DOHH2 (cell line): ENCODE results near the gene GRID1.

Source experiments
- H3F3A ChIP-seq: fragments of 200-600 bp; sonication (generic), shearing (Covaris generic); 2 replicates; pipeline ENCODE4 v1.6.0; 2016; ENCODE audit warnings: antibody characterized with exemption, mild to moderate bottlenecking; ENCODE audit not compliant: control insufficient read depth, insufficient read depth
- H3K27ac ChIP-seq: fragments of 200-600 bp; sonication (generic); 2 replicates; pipeline ENCODE4 v1.5.1; 2014; ENCODE audit warnings: low read depth, mild to moderate bottlenecking, low read length, moderate library complexity
- H3K27me3 ChIP-seq: fragments of 200-600 bp; sonication (generic); 2 replicates; pipeline ENCODE4 v1.6.1; 2014; ENCODE audit warnings: mild to moderate bottlenecking, low read length, mixed read lengths; ENCODE audit not compliant: control insufficient read depth
- H3K36me3 ChIP-seq: fragments of 200-600 bp; sonication (generic); 2 replicates; pipeline ENCODE4 v1.6.1; 2014; ENCODE audit warnings: mild to moderate bottlenecking, low read length, moderate library complexity, mixed read lengths; ENCODE audit not compliant: control insufficient read depth
- H3K4me1 ChIP-seq: fragments of 200-600 bp; sonication (generic); 2 replicates; pipeline ENCODE4 v1.6.1; 2014; ENCODE audit warnings: mild to moderate bottlenecking, low read length, mixed read lengths; ENCODE audit not compliant: control insufficient read depth
- H3K4me2 ChIP-seq: fragments of 200-600 bp; sonication (generic); 2 replicates; pipeline ENCODE4 v1.6.0; 2014; ENCODE audit warnings: mild to moderate bottlenecking, low read length, moderate library complexity
- H3K4me3 ChIP-seq: fragments of 200-600 bp; sonication (generic); 2 replicates; pipeline ENCODE4 v1.5.1; 2014; ENCODE audit warnings: mild to moderate bottlenecking, low read length, mixed read lengths
- H3K79me2 ChIP-seq: fragments of 200-600 bp; sonication (generic); 2 replicates; pipeline ENCODE4 v1.6.1; 2014; ENCODE audit warnings: mild to moderate bottlenecking, low read length, mixed read lengths; ENCODE audit not compliant: control insufficient read depth
- H3K9me2 ChIP-seq: fragments of 200-600 bp; sonication (generic); replicated peaks from 2 replicates; pipeline ENCODE4 v1.6.1; 2014; ENCODE audit warnings: mild to moderate bottlenecking, low read length, mixed read lengths; ENCODE audit not compliant: control insufficient read depth
- H3K9me3 ChIP-seq: fragments of 200-600 bp; sonication (generic); 2 replicates; pipeline ENCODE4 v1.6.1; 2014; ENCODE audit warnings: antibody characterized with exemption, low read length, mixed read lengths; ENCODE audit not compliant: control insufficient read depth, insufficient read depth
- H4K20me1 ChIP-seq: fragments of 200-600 bp; sonication (generic); 2 replicates; pipeline ENCODE4 v1.6.0; 2014; ENCODE audit warnings: low read depth, mild to moderate bottlenecking, antibody characterized with exemption, low read length, moderate library complexity; ENCODE audit not compliant: control insufficient read depth, insufficient read depth
- EZH2phosphoT487 ChIP-seq: fragments of 200-600 bp; sonication (generic); IDR thresholded peaks from 2 replicates; pipeline ENCODE4 v1.6.1; 2017; ENCODE audit warnings: borderline replicate concordance, mild to moderate bottlenecking, antibody characterized with exemption, low read length, moderate library complexity, mixed read lengths
- TF ChIP-seq, protein P1 (sequence below): fragments of 200-600 bp; sonication (generic); IDR thresholded peaks from one replicate; pipeline ENCODE4 v1.5.1; 2014; ENCODE audit warnings: antibody characterized with exemption, mild to moderate bottlenecking, low read depth, low read length; ENCODE audit not compliant: poor library complexity, severe bottlenecking

Gene GRID1

DNA sequence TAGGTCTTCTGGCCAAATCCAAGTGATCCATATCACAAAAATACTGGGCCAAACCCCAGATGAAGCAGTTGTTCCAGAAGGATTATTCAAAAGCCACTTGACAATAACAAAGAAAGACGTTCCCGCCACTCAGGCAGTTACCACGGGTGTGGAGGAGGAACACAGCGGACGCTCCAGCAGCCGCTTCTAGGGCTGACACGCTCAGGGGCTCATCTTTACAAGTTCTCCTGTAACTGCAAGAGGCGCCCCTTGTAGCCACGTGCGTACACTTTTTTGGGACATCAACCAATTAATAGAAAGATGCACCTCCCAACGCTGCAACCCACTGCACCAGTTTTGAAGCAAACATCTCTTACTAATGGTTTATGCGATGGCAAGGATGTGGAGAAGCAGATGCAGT is 159.4 kb downstream of the GRID1 start:
- Histone ChIP-seq H3K4me3 (no peak overlapping the region), H3K4me1 (no peaks in the 10 kb centered on the region), H3F3A (no peaks in the 10 kb centered on the region), H3K27me3 (no peaks in the 10 kb centered on the region), H3K9me2 (no peaks in the 10 kb centered on the region), H3K27ac (no peak overlapping the region), H3K4me2 (no peak overlapping the region), H3K36me3 (no peaks in the 10 kb centered on the region), H3K79me2 (no peaks in the 10 kb centered on the region), H4K20me1 (no peaks in the 10 kb centered on the region), H3K9me3 (no peaks in the 10 kb centered on the region)
- TF ChIP-seq, protein P1, sequence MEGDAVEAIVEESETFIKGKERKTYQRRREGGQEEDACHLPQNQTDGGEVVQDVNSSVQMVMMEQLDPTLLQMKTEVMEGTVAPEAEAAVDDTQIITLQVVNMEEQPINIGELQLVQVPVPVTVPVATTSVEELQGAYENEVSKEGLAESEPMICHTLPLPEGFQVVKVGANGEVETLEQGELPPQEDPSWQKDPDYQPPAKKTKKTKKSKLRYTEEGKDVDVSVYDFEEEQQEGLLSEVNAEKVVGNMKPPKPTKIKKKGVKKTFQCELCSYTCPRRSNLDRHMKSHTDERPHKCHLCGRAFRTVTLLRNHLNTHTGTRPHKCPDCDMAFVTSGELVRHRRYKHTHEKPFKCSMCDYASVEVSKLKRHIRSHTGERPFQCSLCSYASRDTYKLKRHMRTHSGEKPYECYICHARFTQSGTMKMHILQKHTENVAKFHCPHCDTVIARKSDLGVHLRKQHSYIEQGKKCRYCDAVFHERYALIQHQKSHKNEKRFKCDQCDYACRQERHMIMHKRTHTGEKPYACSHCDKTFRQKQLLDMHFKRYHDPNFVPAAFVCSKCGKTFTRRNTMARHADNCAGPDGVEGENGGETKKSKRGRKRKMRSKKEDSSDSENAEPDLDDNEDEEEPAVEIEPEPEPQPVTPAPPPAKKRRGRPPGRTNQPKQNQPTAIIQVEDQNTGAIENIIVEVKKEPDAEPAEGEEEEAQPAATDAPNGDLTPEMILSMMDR: no peak
- no peak for TF ChIP-seq EZH2phosphoT487

DNA sequence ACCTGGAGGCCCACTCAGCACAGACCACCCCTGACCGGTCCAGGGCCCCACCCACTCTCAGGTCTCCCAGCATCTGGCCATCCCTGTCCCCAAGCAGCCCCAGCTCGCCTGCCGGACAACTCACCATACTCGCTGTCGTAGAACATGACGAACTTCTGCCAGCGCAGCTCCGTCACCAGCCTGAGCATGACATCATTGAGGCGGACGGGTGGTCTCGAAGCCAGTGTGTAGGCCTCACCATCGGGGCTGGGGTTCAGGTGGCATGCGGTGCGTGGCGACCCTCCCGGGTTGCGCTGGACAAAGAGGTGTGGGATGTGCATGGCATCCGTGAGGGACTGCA is 160.4 kb downstream of the GRID1 start:
- Histone ChIP-seq H3K4me3 (no peak overlapping the region), H3K27me3 (no peaks in the 10 kb centered on the region), H3K9me3 (no peaks in the 10 kb centered on the region), H3K9me2 (no peaks in the 10 kb centered on the region), H4K20me1 (no peaks in the 10 kb centered on the region), H3K4me1 (no peaks in the 10 kb centered on the region), H3F3A (no peaks in the 10 kb centered on the region), H3K4me2 (no peak overlapping the region), H3K27ac (no peak overlapping the region), H3K36me3 (no peaks in the 10 kb centered on the region), H3K79me2 (no peaks in the 10 kb centered on the region)
- TF ChIP-seq, protein P1: no peak
- TF ChIP-seq EZH2phosphoT487: no peak

DNA sequence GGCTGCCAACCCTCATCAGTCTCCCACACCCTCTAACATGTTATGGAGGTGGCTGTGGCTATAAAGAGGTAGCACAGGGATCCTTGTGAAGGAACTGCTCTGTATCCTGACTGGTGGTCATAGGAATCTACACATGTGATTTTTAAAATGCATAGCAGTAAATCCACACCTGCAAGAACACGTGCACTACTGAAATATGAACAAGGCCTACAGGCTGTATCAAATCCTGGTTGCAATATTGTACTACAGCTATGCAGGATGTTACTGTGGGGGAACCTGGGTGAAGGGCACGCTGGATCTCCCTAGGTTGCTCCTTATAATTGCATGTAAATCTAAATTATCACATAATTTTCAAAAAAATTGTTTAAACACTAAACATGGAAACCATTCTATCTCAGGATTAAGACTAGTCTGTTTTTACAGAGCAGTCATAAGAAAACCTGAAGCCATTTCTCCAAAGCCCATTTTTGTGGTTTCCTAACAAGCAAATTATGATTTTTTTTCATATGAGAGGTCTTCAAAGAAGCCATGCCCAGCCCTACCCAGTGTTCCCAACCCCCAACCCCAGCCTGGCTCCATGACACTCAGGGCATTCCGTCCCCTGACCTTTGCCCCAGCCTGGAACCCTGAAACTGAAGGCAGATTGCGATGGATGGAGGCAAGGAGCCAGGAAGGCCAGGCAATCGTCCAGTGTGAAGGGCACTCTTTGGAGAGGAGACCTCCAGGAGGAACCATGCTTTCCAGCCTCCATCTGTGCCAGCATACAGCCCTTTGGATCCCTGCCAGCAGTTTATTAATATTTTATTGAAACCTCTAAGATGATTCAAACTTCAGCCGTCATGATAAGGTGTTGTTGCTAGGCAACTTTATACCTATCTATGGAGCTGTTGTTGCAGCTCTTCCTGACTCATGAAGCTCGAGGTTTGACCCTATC is 161.0 kb downstream of the GRID1 start:
- Histone ChIP-seq H3K4me3 (no peak overlapping the region), H3K27me3 (no peaks in the 10 kb centered on the region), H3K79me2 (no peaks in the 10 kb centered on the region), H3K9me2 (no peaks in the 10 kb centered on the region), H3K36me3 (no peaks in the 10 kb centered on the region), H3K27ac (no peak overlapping the region), H3F3A (no peaks in the 10 kb centered on the region), H3K4me1 (no peaks in the 10 kb centered on the region), H3K4me2 (no peak overlapping the region), H3K9me3 (no peaks in the 10 kb centered on the region), H4K20me1 (no peaks in the 10 kb centered on the region)
- TF ChIP-seq EZH2phosphoT487: no peak
- TF ChIP-seq, protein P1: no peak
